Transverse colon (tissue), 4 donors: ENCODE measurements around the gene LSM3. TPM values are rescaled to one million over a fixed set of nuclear protein-coding genes. Genes with fewer than 3 reads are reported as not detected.

Experiments used
- DNase-seq: peaks from one replicate; pipeline ENCODE4 v3.0.0-alpha.2; 2019
- H3K27ac ChIP-seq, 4 donors: fragments of 200-600 bp; sonication (generic); 2 replicates each; pipeline ENCODE4 v1.5.1; 2016 to 2018; ENCODE audit warnings: inconsistent platforms in 4 of 4
- H3K27me3 ChIP-seq: fragments of 200-600 bp; sonication (generic); 2 replicates; pipeline ENCODE4 v1.5.1; 2017; ENCODE audit warnings: inconsistent platforms
- H3K36me3 ChIP-seq, 4 donors: fragments of 200-600 bp; sonication (generic); 2 replicates each; pipeline ENCODE4 v1.5.1; 2017 to 2019; ENCODE audit warnings: inconsistent platforms in 4 of 4
- H3K4me1 ChIP-seq, 4 donors: fragments of 200-600 bp; sonication (generic); 2 replicates each; pipeline ENCODE4 v1.5.1; 2017 to 2020; ENCODE audit warnings: inconsistent platforms in 4 of 4
- H3K4me3 ChIP-seq, 4 donors: fragments of 200-600 bp; sonication (generic); 1 replicate in 1 of 4; 2 replicates in 3 of 4; pipeline versions ENCODE4 v1.5.1 to v1.6.1; 2017 to 2019; ENCODE audit warnings: inconsistent platforms in 4 of 4
- H3K9me3 ChIP-seq, 2 donors: fragments of 200-600 bp; sonication (generic); 2 replicates each; pipeline ENCODE4 v1.5.1; 2017 to 2019; ENCODE audit warnings: inconsistent platforms in 2 of 2
- EP300 ChIP-seq: sonication (generic); formaldehyde crosslinking; IDR thresholded peaks from one replicate; pipeline ENCODE4 v1.6.1; 2017; ENCODE audit warnings: antibody characterized with exemption, low read depth
- POLR2A ChIP-seq: fragments of 450-650 bp; IDR thresholded peaks from one replicate; pipeline ENCODE4 v1.6.1; 2016; ENCODE audit warnings: antibody characterized with exemption, mild to moderate bottlenecking, moderate library complexity
- POLR2AphosphoS5 ChIP-seq, 3 donors: sonication (generic); formaldehyde crosslinking; IDR thresholded peaks; one replicate each; pipeline ENCODE4 v1.6.1; 2016; ENCODE audit warnings: antibody characterized with exemption in 3 of 3
- WGBS, 2 donors: methylation state at CpG; one replicate each; pipeline ENCODE4 v1.1.5; 2018; ENCODE audit warnings: low coverage in 1 of 2; 5-methylcytosine and 5-hydroxymethylcytosine counted together
- in situ Hi-C, 4 donors: fragments of 200-750 bp; cut with MboI; loops; one replicate each; pipeline versions ENCODE4 v1.15.0 to v1.15.1; 2017; ENCODE audit warnings: low sequenced_read_pairs in 3 of 4, low pct_ligation_motif_present in 1 of 4, low pct_unique_long_range_greater_than_20kb in 1 of 4
- intact Hi-C: fragments of 100-400 bp; cut with DNase I; formaldehyde crosslinking; loops from one replicate; pipeline ENCODE4 v1.15.1; 2023; ENCODE audit warnings: low total_unique reads
- total RNA-seq, 4 donors: library from RNA; depleted of rRNA; stranded (reverse); fragments of >200 nt; gene quantifications; one replicate each; pipeline ENCODE4 v1.1.0, GENCODE V29; 2016
- TF ChIP-seq, protein P1 (sequence below), 5 experiments: fragments of 200-600 bp in 3 of 5; fragments of 450-650 bp in 2 of 5; sonication (generic) in 3 of 5; IDR thresholded peaks; 1 replicate in 2 of 5; 2 replicates in 3 of 5; pipeline ENCODE4 v1.5.1; 2016 to 2017; ENCODE audit warnings: antibody characterized with exemption in 5 of 5, inconsistent platforms in 3 of 5, mild to moderate bottlenecking in 2 of 5, moderate library complexity in 1 of 5

LSM3 gene
- total RNA-seq, 4 donors from 2014 or later, result 5.6 to 9.6 (median 8.0) TPM

DNA sequence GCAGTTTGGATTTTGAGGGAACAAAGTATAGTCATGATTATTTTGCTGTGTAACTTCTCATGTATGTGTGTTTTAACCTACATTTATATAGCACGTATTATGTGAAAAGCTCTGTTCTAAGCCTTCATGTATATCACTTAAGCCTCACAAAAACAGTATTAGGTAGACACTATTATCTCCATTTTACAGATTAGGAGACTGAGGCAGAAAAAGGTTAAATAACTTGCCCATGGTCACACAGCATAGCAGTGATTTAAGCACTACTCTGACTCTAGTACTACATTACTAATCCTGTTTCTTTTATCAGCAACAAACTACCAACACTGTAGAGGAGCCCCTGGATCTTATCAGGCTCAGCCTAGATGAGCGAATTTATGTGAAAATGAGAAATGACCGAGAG is 2.6 kb downstream of the LSM3 start:
- DNase-seq, result no peak
- intact Hi-C loops (no loop called here), in situ Hi-C loops (loop anchor here in 1 of 4 donors (10.0 to 25.0 kb wide), 2 partner anchors 286 to 481 kb away; partner anchors contain the start of gene CCDC174)
- no peaks in the 10 kb centered on the region for H3K9me3 ChIP-seq
- 96 to 100% methylated on average over 1 to 3 of the region's 3 CpGs for WGBS, 2 donors
- peaks cover 8 to 28% (median 21%) of the 10 kb centered on the region in 4 donors for H3K4me1 ChIP-seq
- no peak overlapping the region for H3K4me3 ChIP-seq
- TF ChIP-seq POLR2AphosphoS5 (IDR thresholded peaks at IDR 0.05), result no peak
- TF ChIP-seq, protein P1, sequence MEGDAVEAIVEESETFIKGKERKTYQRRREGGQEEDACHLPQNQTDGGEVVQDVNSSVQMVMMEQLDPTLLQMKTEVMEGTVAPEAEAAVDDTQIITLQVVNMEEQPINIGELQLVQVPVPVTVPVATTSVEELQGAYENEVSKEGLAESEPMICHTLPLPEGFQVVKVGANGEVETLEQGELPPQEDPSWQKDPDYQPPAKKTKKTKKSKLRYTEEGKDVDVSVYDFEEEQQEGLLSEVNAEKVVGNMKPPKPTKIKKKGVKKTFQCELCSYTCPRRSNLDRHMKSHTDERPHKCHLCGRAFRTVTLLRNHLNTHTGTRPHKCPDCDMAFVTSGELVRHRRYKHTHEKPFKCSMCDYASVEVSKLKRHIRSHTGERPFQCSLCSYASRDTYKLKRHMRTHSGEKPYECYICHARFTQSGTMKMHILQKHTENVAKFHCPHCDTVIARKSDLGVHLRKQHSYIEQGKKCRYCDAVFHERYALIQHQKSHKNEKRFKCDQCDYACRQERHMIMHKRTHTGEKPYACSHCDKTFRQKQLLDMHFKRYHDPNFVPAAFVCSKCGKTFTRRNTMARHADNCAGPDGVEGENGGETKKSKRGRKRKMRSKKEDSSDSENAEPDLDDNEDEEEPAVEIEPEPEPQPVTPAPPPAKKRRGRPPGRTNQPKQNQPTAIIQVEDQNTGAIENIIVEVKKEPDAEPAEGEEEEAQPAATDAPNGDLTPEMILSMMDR (IDR thresholded peaks at IDR 0.05), result no peak
- TF ChIP-seq POLR2A, result no peak
- TF ChIP-seq EP300, result no peak
- H3K27ac ChIP-seq, result no peak overlapping the region
- H3K27me3 ChIP-seq, result no peaks in the 10 kb centered on the region
- H3K36me3 ChIP-seq, result peaks cover 0 to 27% (median 6%) of the 10 kb centered on the region in 4 donors

- DNase-seq, result no peak
- WGBS, 2 donors, result 55 to 100% methylated on average over 1 to 2 of the region's 2 CpGs
- intact Hi-C loops, result no loop called here
- TF ChIP-seq, protein P1 (IDR thresholded peaks at IDR 0.05), result no peak
- TF ChIP-seq EP300, result no peak
- no peak for TF ChIP-seq POLR2AphosphoS5 (IDR thresholded peaks at IDR 0.05)
- H3K9me3 ChIP-seq, result no peaks in the 10 kb centered on the region
- in situ Hi-C loops, result loop anchor here in 1 of 4 donors (10.0 to 25.0 kb wide), 2 partner anchors 288 to 479 kb away; partner anchors contain the start of gene CCDC174
- no peak overlapping the region for H3K27ac ChIP-seq
- peaks cover 7 to 14% (median 10%) of the 10 kb centered on the region in 4 donors for H3K4me1 ChIP-seq
- no peak overlapping the region for H3K4me3 ChIP-seq
- no peaks in the 10 kb centered on the region for H3K27me3 ChIP-seq
- peaks cover 0 to 39% (median 7%) of the 10 kb centered on the region in 4 donors for H3K36me3 ChIP-seq
Observed at GRCh38 chr3:14183015-14183577, 4.5 kb downstream of the LSM3 start.

- in situ Hi-C loops (loop anchor here in 1 of 4 donors (10.0 to 25.0 kb wide), 2 partner anchors 292 to 475 kb away; partner anchors contain the start of gene CCDC174), intact Hi-C loops (no loop called here)
- H3K27ac ChIP-seq, result no peak overlapping the region
- no peak for DNase-seq
- H3K27me3 ChIP-seq, result no peaks in the 10 kb centered on the region
- no peaks in the 10 kb centered on the region for H3K9me3 ChIP-seq
- TF ChIP-seq POLR2A, result no peak
- peaks cover 0 to 3% (median 0%) of the 10 kb centered on the region in 4 donors for H3K4me1 ChIP-seq
- no peak overlapping the region for H3K4me3 ChIP-seq
- WGBS, 2 donors, result 92 to 99% methylated on average over 5 of the region's 5 CpGs
- H3K36me3 ChIP-seq, result peaks cover 0 to 39% (median 7%) of the 10 kb centered on the region in 4 donors
Observed at GRCh38 chr3:14186854-14187458, 8.3 kb downstream of the LSM3 start.

GRCh38 chr3:14188041-14188754 is 9.6 kb downstream of the LSM3 start:
- no peak for DNase-seq
- no peak overlapping the region for H3K27ac ChIP-seq
- in situ Hi-C loops, result loop anchor here in 1 of 4 donors (10.0 to 25.0 kb wide), 2 partner anchors 293 to 474 kb away; partner anchors contain the start of gene CCDC174
- 59 to 80% methylated on average over 3 to 4 of the region's 4 CpGs for WGBS, 2 donors
- H3K4me3 ChIP-seq, result no peak overlapping the region
- intact Hi-C loops, result no loop called here
- H3K27me3 ChIP-seq, result no peaks in the 10 kb centered on the region
- peaks cover 0 to 31% (median 7%) of the 10 kb centered on the region in 4 donors for H3K36me3 ChIP-seq
- H3K9me3 ChIP-seq, result no peaks in the 10 kb centered on the region
- no peaks in the 10 kb centered on the region for H3K4me1 ChIP-seq
- TF ChIP-seq POLR2AphosphoS5 (IDR thresholded peaks at IDR 0.05) (no peak), POLR2A (no peak), EP300 (no peak)
- TF ChIP-seq, protein P1 (IDR thresholded peaks at IDR 0.05), result no peak
